GM12801 (cell line): ENCODE data around the gene VDAC1.

ENCODE experiments used
- CTCF ChIP-seq: IDR thresholded peaks from one replicate; pipeline ENCODE4 v1.5.1; 2011; ENCODE audit warnings: control low read depth; ENCODE audit not compliant: insufficient read length; ENCODE audit errors: extremely low read depth

The VDAC1 gene

GRCh38 chr5:134034326-134034725, 29.6 kb upstream of the VDAC1 start:
- no peak for TF ChIP-seq CTCF

DNA sequence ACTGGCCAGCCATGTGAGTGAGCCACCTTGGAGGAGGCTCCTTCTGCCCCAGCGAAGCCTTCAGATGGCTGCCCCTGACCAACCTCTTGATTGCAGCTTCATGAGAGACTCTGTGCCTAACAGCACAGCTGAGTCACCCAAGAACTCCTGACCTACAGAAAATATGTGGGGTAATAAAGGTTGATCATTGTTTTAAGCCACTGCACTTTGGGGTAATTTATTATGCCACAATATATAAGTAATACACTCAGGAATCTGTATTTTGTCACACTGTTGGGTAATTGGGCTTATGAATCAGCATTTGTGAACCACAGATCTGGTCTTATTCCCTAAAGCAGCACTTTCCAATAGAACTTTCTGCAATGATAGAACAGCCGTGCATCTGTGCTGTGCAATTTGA, 24.4 kb upstream of the VDAC1 start:
- TF ChIP-seq CTCF, result no peak

DNA sequence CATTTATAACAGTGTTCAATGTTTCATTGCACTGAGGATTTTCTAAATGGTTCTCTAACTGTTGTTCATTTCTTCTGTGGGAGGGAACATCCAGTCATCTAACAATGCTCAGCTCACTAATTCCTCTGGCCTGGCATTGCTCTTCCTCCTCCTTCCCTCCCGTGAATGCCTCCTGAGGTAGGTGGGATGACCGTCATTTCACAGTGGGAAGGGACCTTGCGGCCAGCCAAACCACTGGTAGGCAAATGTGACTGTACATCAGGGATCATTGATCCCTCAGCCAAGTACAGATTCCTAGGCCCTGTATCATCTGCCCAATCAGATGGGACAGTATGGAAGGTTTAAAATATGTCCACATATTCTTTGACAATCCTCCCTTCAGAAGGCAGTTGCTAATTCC, 23.7 kb upstream of the VDAC1 start:
- no peak for TF ChIP-seq CTCF

DNA sequence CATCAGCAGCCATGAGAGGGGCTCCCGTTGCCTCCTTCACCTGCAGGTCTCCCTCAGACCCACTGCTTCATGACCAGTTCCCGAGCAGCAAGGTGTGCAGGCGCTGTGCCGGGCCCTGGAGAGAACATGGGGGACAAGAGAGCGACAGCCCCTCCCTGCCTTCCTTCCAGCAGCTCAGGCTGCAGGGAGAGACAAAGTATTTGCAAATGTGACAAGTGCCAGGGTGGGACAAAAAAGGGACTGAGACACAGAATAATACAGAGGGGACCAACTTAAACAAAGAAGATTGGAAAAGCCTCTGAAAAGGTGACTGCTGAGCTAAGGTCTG, 22.5 kb upstream of the VDAC1 start:
- TF ChIP-seq CTCF, result no peak

- no peak for TF ChIP-seq CTCF
These were observed 21.9 kb upstream of the VDAC1 start for GRCh38 chr5:134026521-134027287.

GRCh38 chr5:134025786-134026185, 21.0 kb upstream of the VDAC1 start:
- TF ChIP-seq CTCF, result no peak

- no peak for TF ChIP-seq CTCF
These were observed 20.0 kb upstream of the VDAC1 start for GRCh38 chr5:134024811-134025210.
